Transverse colon (tissue), 4 donors: ENCODE results near the gene CD40LG. TPM values are rescaled to one million over a fixed set of nuclear protein-coding genes. Genes with fewer than 3 reads are reported as not detected.

Source experiments
- DNase-seq: peaks from one replicate; pipeline ENCODE4 v3.0.0-alpha.2; 2019
- H3K27ac ChIP-seq, 4 donors: fragments of 200-600 bp; sonication (generic); 2 replicates each; pipeline ENCODE4 v1.5.1; 2016 to 2018; ENCODE audit warnings: inconsistent platforms in 4 of 4
- H3K27me3 ChIP-seq: fragments of 200-600 bp; sonication (generic); 2 replicates; pipeline ENCODE4 v1.5.1; 2017; ENCODE audit warnings: inconsistent platforms
- H3K36me3 ChIP-seq, 4 donors: fragments of 200-600 bp; sonication (generic); 2 replicates each; pipeline ENCODE4 v1.5.1; 2017 to 2019; ENCODE audit warnings: inconsistent platforms in 4 of 4
- H3K4me1 ChIP-seq, 4 donors: fragments of 200-600 bp; sonication (generic); 2 replicates each; pipeline ENCODE4 v1.5.1; 2017 to 2020; ENCODE audit warnings: inconsistent platforms in 4 of 4
- H3K4me3 ChIP-seq, 4 donors: fragments of 200-600 bp; sonication (generic); 1 replicate in 1 of 4; 2 replicates in 3 of 4; pipeline versions ENCODE4 v1.5.1 to v1.6.1; 2017 to 2019; ENCODE audit warnings: inconsistent platforms in 4 of 4
- H3K9me3 ChIP-seq, 2 donors: fragments of 200-600 bp; sonication (generic); 2 replicates each; pipeline ENCODE4 v1.5.1; 2017 to 2019; ENCODE audit warnings: inconsistent platforms in 2 of 2
- CTCF ChIP-seq, 5 experiments: fragments of 200-600 bp in 3 of 5; fragments of 450-650 bp in 2 of 5; sonication (generic) in 3 of 5; IDR thresholded peaks; 1 replicate in 2 of 5; 2 replicates in 3 of 5; pipeline ENCODE4 v1.5.1; 2016 to 2017; ENCODE audit warnings: antibody characterized with exemption in 5 of 5, inconsistent platforms in 3 of 5, mild to moderate bottlenecking in 2 of 5, moderate library complexity in 1 of 5
- EP300 ChIP-seq: sonication (generic); formaldehyde crosslinking; IDR thresholded peaks from one replicate; pipeline ENCODE4 v1.6.1; 2017; ENCODE audit warnings: antibody characterized with exemption, low read depth
- POLR2A ChIP-seq: fragments of 450-650 bp; IDR thresholded peaks from one replicate; pipeline ENCODE4 v1.6.1; 2016; ENCODE audit warnings: antibody characterized with exemption, mild to moderate bottlenecking, moderate library complexity
- POLR2AphosphoS5 ChIP-seq, 3 donors: sonication (generic); formaldehyde crosslinking; IDR thresholded peaks; one replicate each; pipeline ENCODE4 v1.6.1; 2016; ENCODE audit warnings: antibody characterized with exemption in 3 of 3
- WGBS, 2 donors: methylation state at CpG; one replicate each; pipeline ENCODE4 v1.1.5; 2018; ENCODE audit warnings: low coverage in 1 of 2; 5-methylcytosine and 5-hydroxymethylcytosine counted together
- in situ Hi-C, 4 donors: fragments of 200-750 bp; cut with MboI; loops; one replicate each; pipeline versions ENCODE4 v1.15.0 to v1.15.1; 2017; ENCODE audit warnings: low sequenced_read_pairs in 3 of 4, low pct_ligation_motif_present in 1 of 4, low pct_unique_long_range_greater_than_20kb in 1 of 4
- intact Hi-C: fragments of 100-400 bp; cut with DNase I; formaldehyde crosslinking; loops from one replicate; pipeline ENCODE4 v1.15.1; 2023; ENCODE audit warnings: low total_unique reads
- total RNA-seq, 4 donors: library from RNA; depleted of rRNA; stranded (reverse); fragments of >200 nt; gene quantifications; one replicate each; pipeline ENCODE4 v1.1.0, GENCODE V29; 2016

CD40LG gene
- total RNA-seq, 4 donors from 2014 or later = 0.64 TPM; not detected in 3

- in situ Hi-C loops = no loop called here
- H3K4me1 ChIP-seq = no peaks in the 10 kb centered on the region
- 56% methylated on average over 5 of the region's 5 CpGs; no CpG with 5 or more reads in 1 of the 2 donors for WGBS, 2 donors
- no peak for TF ChIP-seq CTCF (IDR thresholded peaks at IDR 0.05)
- TF ChIP-seq POLR2A = no peak
- TF ChIP-seq EP300 = no peak
- TF ChIP-seq POLR2AphosphoS5 (IDR thresholded peaks at IDR 0.05) = no peak
- no peak overlapping the region for H3K4me3 ChIP-seq
- H3K9me3 ChIP-seq = no peaks in the 10 kb centered on the region
- no peak overlapping the region for H3K27ac ChIP-seq
- H3K36me3 ChIP-seq = no peaks in the 10 kb centered on the region
- H3K27me3 ChIP-seq = no peaks in the 10 kb centered on the region
- no peak for DNase-seq
- intact Hi-C loops = no loop called here
These were observed 26.5 kb downstream of the CD40LG start for GRCh38 chrX:136674270-136674985.

GRCh38 chrX:136679531-136679930 is 31.6 kb downstream of the CD40LG start:
- H3K36me3 ChIP-seq = no peaks in the 10 kb centered on the region
- H3K4me3 ChIP-seq = no peak overlapping the region
- H3K27me3 ChIP-seq = no peaks in the 10 kb centered on the region
- H3K9me3 ChIP-seq = no peaks in the 10 kb centered on the region
- TF ChIP-seq POLR2AphosphoS5 (IDR thresholded peaks at IDR 0.05) (no peak), POLR2A (no peak), CTCF (IDR thresholded peaks at IDR 0.05) (no peak), EP300 (no peak)
- DNase-seq = no peak
- in situ Hi-C loops (no loop called here), intact Hi-C loops (no loop called here)
- H3K4me1 ChIP-seq = no peaks in the 10 kb centered on the region
- no peak overlapping the region for H3K27ac ChIP-seq
- WGBS, 2 donors = 66% methylated on average over 6 of the region's 6 CpGs; no CpG with 5 or more reads in 1 of the 2 donors

- TF ChIP-seq CTCF (IDR thresholded peaks at IDR 0.05) = no peak
- TF ChIP-seq POLR2A = no peak
- TF ChIP-seq EP300 = no peak
- no peak for TF ChIP-seq POLR2AphosphoS5 (IDR thresholded peaks at IDR 0.05)
- H3K27me3 ChIP-seq = no peaks in the 10 kb centered on the region
- DNase-seq = no peak
- intact Hi-C loops (no loop called here), in situ Hi-C loops (no loop called here)
- no peaks in the 10 kb centered on the region for H3K36me3 ChIP-seq
- no peaks in the 10 kb centered on the region for H3K9me3 ChIP-seq
- H3K4me3 ChIP-seq = no peak overlapping the region
- WGBS, 2 donors = 75 to 88% methylated on average over 4 to 5 of the region's 5 CpGs
- no peak overlapping the region for H3K27ac ChIP-seq
- no peaks in the 10 kb centered on the region for H3K4me1 ChIP-seq
These were observed 36.2 kb downstream of the CD40LG start for GRCh38 chrX:136684120-136684519.

GRCh38 chrX:136687457-136687856 is 39.5 kb downstream of the CD40LG start:
- in situ Hi-C loops (no loop called here), intact Hi-C loops (no loop called here)
- 55% methylated on average over 1 of the region's 1 CpG; no CpG with 5 or more reads in 1 of the 2 donors for WGBS, 2 donors
- Histone ChIP-seq H3K9me3 (no peaks in the 10 kb centered on the region), H3K4me3 (no peak overlapping the region), H3K36me3 (no peaks in the 10 kb centered on the region), H3K4me1 (no peaks in the 10 kb centered on the region), H3K27me3 (no peaks in the 10 kb centered on the region), H3K27ac (no peak overlapping the region)
- TF ChIP-seq POLR2AphosphoS5 (IDR thresholded peaks at IDR 0.05) (no peak), EP300 (no peak), POLR2A (no peak), CTCF (IDR thresholded peaks at IDR 0.05) (no peak)
- DNase-seq = no peak
